B cell (primary cell): ENCODE measurements around the gene VKORC1L1.
"Not testable (repeated sequence)": the region's sequence is repeated elsewhere in the genome, so short reads cannot be mapped to it uniquely, and the experiment has no call there.

Experiments
- CTCF ChIP-seq: fragments of 200-600 bp; IDR thresholded peaks from one replicate; pipeline ENCODE4 v1.8.0; 2022; ENCODE audit warnings: antibody characterized with exemption, mild to moderate bottlenecking
- EZH2 ChIP-seq: IDR thresholded peaks from 2 replicates; pipeline ENCODE4 v1.6.1; 2012; ENCODE audit warnings: borderline replicate concordance, low read depth, mild to moderate bottlenecking, moderate library complexity, low read length; ENCODE audit not compliant: insufficient read depth, poor library complexity, severe bottlenecking

GRCh38 chr7:65853892-65854291 is 19.0 kb upstream of the VKORC1L1 start:
- not testable (repeated sequence) for TF ChIP-seq CTCF, EZH2
